ENCODE results near the gene FRMD3. TPM values are rescaled to one million over a fixed set of nuclear protein-coding genes. Genes with fewer than 3 reads are reported as not detected.
"Not testable (repeated sequence)": the region's sequence is repeated elsewhere in the genome, so short reads cannot be mapped to it uniquely, and the experiment has no call there.

FRMD3 gene
- polyA plus RNA-seq, 3 donors = 0.78 to 5.8 (median 4.9) TPM

DNA sequence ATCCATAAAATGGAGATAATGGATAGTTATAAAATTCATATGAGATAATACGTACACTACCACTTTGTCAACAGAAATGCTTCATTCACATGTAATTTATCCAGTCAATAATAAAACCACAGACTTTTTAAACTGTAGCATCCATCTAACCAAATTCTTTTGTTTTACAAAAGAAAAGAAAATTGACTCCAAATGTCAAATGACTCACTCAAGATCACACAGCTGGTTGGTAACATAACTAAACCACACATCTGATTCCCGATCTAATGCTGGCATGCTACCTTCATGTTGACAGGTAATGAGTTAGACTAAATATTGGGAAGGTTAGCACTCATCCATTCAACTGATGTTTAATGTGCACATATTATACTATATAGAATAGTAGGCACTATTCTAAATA lies 4.9 kb downstream of the FRMD3 start:
- H3K27ac ChIP-seq (ENCODE audit: low read depth, low read length) = no peak overlapping the region
- WGBS, 3 donors = 95 to 96% (median 96%) methylated on average over 2 of the region's 2 CpGs

DNA sequence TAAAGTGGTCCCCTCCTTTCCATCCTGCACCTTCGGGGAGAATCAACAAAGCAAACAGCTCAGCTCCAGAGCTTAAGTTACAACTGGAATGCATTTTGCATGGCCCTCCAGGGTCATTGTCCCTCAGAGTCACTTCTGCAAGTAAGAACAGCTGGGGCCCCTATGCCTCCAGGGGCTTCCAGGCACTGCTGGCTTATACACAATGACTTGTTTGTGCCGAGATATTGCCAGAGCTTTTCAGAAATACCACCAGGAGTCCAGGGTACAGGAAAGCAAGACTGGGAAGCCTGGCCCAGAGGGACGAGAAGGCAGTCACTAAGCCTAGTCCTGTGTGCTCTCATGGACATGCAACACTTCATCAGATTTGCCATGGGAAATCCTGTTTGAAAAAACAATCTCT lies 11.3 kb downstream of the FRMD3 start:
- 73 to 82% (median 75%) methylated on average over 3 of the region's 3 CpGs for WGBS, 3 donors
- no peak overlapping the region for H3K27ac ChIP-seq (ENCODE audit: low read depth, low read length)

DNA sequence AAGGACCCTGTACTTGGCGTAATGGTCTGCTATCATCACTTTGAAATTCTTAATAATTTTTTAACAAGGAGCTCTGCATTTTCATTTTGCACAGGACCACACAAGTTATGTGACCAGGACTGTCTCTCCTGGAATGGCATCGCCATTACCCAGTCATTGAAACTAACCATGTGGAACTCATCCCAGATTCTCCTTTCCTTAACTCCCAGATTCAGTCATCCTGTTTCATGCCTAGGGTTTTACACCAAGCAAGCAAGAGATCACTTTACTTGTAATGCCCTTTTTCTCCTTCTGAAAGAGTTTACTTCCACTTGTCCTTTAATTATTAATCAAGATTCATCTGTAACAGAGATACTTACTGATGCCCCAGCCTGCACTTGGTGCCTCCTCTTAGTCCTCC lies 12.0 kb downstream of the FRMD3 start:
- WGBS, 3 donors = 91 to 93% (median 92%) methylated on average over 2 of the region's 2 CpGs
- no peak overlapping the region for H3K27ac ChIP-seq (ENCODE audit: low read depth, low read length)

DNA sequence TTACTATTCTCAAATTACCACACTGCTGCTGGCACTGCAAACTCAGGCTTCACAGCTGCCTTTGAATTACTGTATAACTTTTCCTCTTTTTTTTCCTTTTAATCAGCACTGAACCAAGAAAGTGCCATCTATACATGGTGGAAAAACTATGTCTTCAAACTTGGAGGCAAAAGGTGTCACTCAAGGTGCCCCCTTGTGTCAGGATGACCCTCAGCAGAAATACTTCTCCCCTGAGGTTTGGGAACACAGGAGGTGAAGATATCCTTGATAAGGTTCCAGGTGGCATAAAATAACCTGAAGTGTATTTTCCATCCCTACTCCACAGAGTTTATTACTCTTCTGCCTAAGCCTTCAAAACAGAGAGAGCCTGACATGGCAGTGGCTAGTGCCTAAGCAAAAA lies 14.5 kb downstream of the FRMD3 start:
- no peak overlapping the region for H3K27ac ChIP-seq (ENCODE audit: low read depth, low read length)

DNA sequence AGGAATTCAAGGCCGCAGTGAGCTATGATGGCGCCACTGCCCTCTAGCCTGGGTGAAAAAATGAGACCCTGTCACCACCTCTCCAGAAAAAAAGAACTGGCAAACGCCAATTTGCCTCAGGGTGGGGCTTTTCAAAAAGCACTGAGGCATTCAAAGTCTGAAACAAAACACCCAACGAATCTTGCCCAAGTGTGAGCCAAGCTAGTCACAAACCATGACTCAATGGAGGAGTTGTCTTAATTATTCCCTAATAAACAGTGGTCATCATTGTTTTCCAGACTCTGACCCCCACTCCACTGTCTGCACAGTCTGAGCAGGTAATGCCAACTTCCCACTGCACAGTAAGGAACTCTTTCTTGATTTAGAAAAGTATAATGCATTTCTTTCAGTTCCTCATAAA lies 16.8 kb downstream of the FRMD3 start:
- no peak overlapping the region for H3K27ac ChIP-seq (ENCODE audit: low read depth, low read length)
- WGBS, 3 donors = 68 to 90% (median 76%) methylated on average over 4 of the region's 4 CpGs

DNA sequence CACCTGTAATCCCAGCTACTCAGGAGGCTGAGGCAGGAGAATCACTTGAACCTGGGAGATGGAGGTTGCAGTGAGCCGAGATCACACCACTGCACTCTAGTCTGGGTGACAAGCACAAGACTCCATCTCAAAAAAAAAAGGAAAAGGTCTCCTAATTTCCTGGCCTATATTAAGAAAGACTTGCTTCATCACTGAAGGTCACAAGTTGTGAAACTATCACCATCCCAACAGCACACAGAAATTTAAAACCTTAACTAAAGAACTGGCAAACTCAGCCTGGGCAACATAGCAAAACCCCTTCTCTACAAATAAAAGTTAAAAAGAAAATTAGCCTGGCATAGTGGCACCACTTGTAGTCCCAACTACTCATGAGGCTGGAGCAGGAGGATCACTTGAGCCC lies 17.2 kb downstream of the FRMD3 start:
- 59 to 92% (median 70%) methylated on average over 1 of the region's 1 CpG for WGBS, 3 donors

DNA sequence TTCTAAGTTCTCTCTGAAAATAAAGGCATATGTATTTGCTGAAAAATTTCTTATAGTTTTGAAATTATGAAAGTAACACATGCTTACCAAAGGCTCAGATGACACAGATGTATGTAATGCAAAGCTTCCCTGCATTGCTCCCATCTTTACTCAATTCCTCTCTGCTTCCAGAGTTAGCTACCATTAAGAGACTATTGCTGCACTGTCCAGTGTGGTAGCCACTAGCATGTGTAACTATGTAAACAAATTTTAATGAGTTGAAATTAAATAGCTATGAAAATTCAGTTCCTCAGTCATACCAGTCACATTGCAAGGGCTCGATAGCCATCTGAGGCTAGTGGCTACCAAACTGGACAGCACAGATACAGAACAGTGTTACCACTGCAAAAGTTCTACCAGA lies 17.9 kb downstream of the FRMD3 start:
- WGBS, 3 donors = 88 to 100% (median 92%) methylated on average over 1 of the region's 1 CpG
- no peak overlapping the region for H3K27ac ChIP-seq (ENCODE audit: low read depth, low read length)

More for the DNA sequence above, 17.2 kb downstream of the FRMD3 start:
- H3K27ac ChIP-seq (ENCODE audit: low read depth, low read length) = no peak overlapping the region

DNA sequence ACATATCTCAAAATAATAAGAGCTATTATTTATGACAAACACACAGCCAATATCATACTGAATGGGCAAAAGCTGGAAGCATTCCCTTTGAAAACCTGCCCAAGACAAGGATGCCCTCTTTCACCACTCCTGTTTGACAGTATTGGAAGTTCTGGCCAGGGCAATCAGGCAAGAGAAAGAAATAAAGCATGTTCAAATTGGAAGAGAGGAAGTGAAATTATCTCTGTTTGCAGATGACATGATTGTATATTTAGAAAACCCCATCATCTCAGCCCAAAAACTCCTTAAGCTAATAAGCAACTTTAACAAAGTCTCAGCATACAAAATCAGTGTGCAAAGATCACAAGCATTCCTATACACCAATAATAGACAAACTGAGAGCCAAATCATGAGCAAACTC lies 20.2 kb downstream of the FRMD3 start:
- H3K27ac ChIP-seq (ENCODE audit: low read depth, low read length) = not testable (repeated sequence)

DNA sequence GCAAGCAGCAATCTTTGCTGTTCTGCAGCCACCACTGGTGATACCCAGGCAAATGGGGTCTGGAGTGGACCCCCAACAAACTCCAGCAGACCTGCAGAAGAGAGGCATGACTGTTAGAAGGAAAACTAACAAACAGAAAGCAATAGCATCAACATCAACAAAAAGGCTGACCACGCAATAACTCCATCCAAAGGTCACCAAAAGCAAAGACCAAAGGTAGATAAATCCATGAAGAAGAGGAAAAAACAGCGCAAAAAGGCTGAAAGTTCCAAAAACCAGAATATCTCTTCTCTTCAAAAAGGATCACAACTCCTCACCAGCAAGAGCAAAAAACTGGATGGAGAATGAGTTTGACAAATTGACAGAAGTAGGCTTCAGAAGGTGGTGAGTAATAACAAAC lies 23.4 kb downstream of the FRMD3 start:
- WGBS, 3 donors = 89 to 98% (median 97%) methylated on average over 2 of the region's 2 CpGs
- H3K27ac ChIP-seq (ENCODE audit: low read depth, low read length) = no peak overlapping the region

DNA sequence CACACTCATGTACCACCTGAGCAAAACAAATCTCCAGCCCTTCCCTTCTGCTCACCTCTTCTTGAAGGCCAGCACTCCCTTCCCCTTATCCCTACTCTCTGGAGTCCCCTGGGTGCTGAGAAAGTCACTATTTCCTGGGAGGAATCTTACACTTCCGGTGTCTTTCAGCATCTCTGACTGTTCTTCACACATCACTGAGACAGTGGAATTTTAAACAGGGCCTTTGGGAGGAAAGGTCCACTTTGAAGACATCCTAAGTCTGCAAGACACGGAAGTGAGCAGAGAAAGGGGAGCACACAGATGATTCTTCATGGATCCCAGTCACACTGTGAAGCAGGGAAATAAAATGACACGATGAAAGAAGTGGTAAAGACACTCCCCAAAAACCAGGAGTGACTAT lies 25.6 kb downstream of the FRMD3 start:
- WGBS, 3 donors = 68 to 82% (median 80%) methylated on average over 3 of the region's 3 CpGs
- H3K27ac ChIP-seq (ENCODE audit: low read depth, low read length) = no peak overlapping the region

DNA sequence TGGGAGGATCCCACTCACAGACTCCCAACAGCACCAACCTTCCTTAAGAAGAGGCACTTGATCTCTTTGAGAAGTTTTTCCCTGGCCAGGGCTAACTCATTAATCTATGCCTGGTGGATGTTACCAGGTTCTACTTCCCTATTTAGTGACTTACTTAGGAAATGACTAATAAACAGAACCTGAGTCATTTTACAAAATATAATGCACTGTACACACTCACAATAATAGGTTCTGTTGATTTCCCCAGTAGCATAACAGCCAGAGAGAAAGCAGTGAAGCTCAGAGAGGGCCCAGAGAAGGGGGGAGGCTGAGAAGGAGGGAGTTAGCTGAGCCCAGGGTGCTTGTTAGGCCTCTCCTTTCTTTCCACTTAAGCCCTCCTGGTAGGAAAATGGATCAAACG lies 27.1 kb downstream of the FRMD3 start:
- 43 to 58% (median 56%) methylated on average over 1 of the region's 1 CpG for WGBS, 3 donors
- H3K27ac ChIP-seq (ENCODE audit: low read depth, low read length) = no peak overlapping the region

DNA sequence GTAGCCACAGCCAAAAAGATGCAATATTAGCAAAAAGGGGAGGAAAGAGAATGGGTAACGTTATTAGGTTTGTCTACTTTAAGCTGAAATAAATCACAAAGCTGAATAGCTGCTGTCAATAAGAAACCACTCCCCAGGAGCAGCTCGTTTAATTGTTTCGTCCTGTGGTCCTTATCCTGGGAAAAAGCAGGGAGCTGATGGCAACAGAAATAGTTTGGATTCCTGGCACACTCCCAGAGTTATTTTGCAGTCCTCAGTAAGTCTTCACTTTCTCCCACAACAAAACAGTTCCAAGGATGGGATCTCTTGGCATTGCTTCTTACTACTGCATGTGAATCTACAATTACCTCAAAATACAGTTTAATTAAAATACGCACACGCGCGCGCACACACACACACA lies 28.8 kb downstream of the FRMD3 start:
- no peak overlapping the region for H3K27ac ChIP-seq (ENCODE audit: low read depth, low read length)
- WGBS, 3 donors = 62 to 76% (median 64%) methylated on average over 8 of the region's 8 CpGs

DNA sequence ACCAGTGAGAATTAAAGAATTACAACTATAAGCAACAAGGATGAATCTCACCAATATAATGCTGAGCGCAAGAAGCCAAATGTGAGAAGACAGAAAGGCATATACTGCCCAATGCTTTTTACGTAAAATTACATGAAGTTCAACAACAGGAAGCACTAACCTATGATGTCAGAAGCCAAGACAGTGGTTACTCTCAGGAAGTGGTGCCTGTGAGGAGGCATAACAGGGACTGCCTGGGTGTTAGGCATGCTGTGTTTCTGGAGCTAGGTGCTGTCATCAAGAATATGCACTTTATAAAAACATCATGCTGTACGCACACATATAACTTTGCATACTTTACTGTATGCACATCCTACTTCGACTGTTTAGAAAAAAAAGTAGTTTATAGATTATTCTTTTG lies 30.1 kb downstream of the FRMD3 start:
- 79 to 87% (median 82%) methylated on average over 4 of the region's 4 CpGs for WGBS, 3 donors
- no peak overlapping the region for H3K27ac ChIP-seq (ENCODE audit: low read depth, low read length)

DNA sequence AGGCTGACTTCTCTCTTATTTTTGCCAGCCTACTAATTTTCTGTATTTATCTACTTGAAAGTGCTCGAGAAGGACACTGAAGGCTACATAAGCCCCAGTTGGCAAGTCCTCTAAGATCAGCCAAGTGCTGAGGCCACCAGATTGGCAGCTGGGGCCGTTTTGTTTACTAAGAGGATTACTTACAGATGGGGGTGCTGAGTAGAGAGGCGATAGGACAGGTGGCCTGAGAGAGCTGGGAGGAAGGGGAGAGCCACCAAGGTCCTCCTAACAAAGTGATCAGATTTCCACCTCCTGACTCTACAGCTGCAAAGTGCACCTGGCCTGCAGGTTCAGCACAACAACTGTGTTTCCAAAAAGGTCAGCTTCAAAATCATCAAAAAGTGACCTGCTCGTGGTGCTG lies 32.9 kb downstream of the FRMD3 start:
- no peak overlapping the region for H3K27ac ChIP-seq (ENCODE audit: low read depth, low read length)
- 55 to 85% (median 84%) methylated on average over 4 of the region's 4 CpGs for WGBS, 3 donors

DNA sequence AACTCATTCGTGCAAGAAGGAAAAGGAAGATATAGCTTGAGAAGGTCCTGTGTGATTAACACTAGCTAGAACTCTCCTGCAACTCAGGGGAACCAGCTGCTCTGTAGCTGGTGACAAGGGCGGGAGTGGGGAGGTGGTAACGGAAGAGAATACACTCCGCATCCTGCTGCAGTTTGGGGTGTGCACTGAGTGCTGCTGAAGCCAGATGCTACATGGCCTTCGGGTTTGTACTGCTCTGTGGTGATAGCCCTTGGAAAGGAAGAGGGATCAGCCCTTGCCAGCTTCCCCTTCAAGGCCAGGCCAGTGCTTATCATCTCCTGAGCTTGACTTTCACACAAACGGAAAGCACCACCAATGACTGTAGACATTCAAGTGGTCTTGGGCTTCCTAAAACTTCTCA lies 34.3 kb downstream of the FRMD3 start:
- WGBS, 3 donors = 70 to 81% (median 81%) methylated on average over 6 of the region's 6 CpGs
- H3K27ac ChIP-seq (ENCODE audit: low read depth, low read length) = no peak overlapping the region

DNA sequence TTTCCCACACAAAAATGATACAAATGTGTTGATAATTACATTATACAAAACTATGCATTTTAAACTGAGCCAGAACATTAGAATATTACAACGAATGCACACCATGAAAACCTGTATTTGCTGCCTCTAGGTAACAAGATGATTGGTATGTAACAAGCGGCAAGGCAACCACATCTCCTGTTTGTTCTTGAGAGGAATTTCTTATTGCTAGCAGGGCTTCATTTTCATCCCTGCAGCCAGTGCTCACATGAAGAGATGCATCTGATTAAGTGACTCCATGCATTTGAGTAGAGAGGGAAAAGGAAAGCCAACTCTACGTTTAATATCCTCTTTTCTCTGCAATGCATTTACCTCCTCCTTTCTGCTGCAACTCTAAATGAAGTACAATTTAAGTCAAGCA lies 36.6 kb downstream of the FRMD3 start:
- no peak overlapping the region for H3K27ac ChIP-seq (ENCODE audit: low read depth, low read length)
- 76 to 81% (median 76%) methylated on average over 3 of the region's 3 CpGs for WGBS, 3 donors

DNA sequence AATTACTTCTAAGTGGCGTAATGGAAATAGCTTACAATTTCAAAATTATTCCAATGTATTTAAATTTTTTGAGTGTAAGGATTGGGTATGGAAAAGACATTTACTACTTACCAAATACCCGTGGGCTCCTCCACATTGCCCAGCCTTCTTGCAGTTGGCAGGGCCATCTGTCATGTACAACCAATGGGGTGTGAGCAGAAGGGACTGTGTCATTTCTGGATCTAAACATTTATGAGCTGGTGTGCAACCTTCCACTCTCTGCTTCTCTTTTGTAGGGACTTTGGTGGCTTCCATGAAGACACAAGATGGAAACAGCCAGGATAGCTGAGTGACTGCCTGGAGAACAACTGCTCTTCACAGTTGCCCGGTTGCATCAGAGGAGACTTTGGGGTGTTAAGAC lies 40.8 kb downstream of the FRMD3 start:
- H3K27ac ChIP-seq (ENCODE audit: low read depth, low read length) = no peak overlapping the region
- WGBS, 3 donors = 93 to 98% (median 96%) methylated on average over 3 of the region's 3 CpGs

DNA sequence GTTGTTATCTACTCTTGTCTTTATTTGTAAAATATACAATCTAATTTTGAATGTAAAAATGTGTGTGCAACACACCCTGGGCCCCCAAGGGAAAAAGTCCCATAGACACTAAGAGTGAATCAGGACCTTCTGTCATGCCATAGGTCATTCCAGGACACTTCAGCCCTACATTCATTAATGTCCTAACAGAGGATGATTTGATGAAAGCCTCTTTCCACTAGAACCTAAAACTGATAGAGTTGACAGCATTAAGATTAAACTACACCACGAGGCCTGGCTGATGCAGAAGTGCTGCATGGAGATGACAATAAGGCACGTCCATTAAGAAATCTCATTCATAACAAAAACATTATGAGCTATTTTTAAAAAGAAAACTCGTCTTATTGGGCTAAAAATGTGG lies 46.2 kb downstream of the FRMD3 start:
- 76 to 90% (median 81%) methylated on average over 3 of the region's 3 CpGs for whole genome bisulfite sequencing, 3 donors
- no peak overlapping the region for H3K27ac ChIP-seq (ENCODE audit: low read depth, low read length)

DNA sequence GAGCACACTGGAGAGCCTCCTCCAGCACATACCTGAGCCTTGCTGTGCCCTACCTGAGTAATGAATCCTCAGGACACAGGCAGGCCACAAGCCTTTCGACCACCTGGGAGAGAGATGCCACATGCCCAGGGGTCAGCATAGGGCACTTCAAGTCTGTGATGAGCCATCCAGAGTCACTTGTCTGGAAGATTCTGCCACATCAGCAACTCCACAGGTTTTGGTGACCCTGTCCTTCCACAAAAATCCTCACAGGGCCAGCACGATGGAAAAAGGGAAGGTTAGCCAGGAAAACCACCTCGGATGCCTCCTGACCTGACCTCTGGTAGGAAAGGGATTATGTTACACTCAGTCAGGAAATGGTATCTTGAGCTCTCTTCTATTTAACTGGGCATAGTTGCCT lies 46.8 kb downstream of the FRMD3 start:
- H3K27ac ChIP-seq (ENCODE audit: low read depth, low read length) = no peak overlapping the region
- WGBS, 3 donors = 48 to 52% (median 48%) methylated on average over 3 of the region's 3 CpGs

DNA sequence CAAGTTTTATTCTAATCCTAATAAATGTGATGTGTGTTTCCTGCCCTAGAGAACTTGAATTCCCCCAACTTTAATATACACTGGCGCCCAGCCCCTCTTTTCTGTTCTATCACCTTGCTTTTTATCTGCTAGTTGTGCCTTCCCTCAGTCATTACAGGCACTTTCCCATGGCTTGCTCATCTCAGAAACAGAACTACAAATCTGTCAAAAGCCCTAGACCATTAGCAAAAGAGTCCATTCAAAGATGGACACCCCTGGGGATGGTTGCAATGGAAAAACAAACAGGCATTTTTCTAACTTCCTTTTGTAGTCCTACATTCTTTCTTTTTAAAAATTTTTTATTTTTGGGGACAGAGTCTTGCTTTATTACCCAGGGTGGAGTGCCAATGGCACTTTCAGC lies 48.2 kb downstream of the FRMD3 start:
- H3K27ac ChIP-seq (ENCODE audit: low read depth, low read length) = no peak overlapping the region
- WGBS, 3 donors = 91 to 100% (median 97%) methylated on average over 1 of the region's 1 CpG

DNA sequence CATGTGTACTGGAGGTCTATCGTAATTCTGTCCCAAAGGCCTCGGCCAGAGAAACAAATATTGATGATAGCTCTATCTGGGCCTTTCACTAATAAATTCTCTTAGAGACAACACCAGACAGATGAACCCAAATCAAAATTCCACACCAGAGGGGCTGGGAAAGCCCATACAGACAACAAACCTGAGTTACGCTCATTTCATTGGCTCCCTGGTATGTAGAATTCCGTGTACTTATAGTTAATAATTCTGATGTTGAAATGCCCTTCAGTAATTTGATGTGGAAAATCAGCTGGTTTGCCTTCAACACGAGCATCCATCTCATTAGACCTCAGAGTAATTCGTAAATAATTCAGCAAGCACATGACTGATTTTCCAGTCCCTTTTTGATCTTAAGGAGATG lies 53.2 kb downstream of the FRMD3 start:
- WGBS, 3 donors = 83 to 89% (median 89%) methylated on average over 6 of the region's 6 CpGs
- no peak overlapping the region for H3K27ac ChIP-seq (ENCODE audit: low read depth, low read length)
